ACHN (cell line): ENCODE results near the gene C2.
"Not testable (repeated sequence)": the region's sequence is repeated elsewhere in the genome, so short reads cannot be mapped to it uniquely, and the experiment has no call there.

Experiments
- DNase-seq: peaks from one replicate; pipeline ENCODE4 v3.0.0-alpha.2; 2015
- in situ Hi-C: cut with HindIII; loops from 2 replicates; pipeline ENCODE4 v1.10.0; 2017; ENCODE audit warnings: low sequenced_read_pairs, low pct_ligation_motif_present, low pct_unique_long_range_greater_than_20kb

Gene C2

DNA sequence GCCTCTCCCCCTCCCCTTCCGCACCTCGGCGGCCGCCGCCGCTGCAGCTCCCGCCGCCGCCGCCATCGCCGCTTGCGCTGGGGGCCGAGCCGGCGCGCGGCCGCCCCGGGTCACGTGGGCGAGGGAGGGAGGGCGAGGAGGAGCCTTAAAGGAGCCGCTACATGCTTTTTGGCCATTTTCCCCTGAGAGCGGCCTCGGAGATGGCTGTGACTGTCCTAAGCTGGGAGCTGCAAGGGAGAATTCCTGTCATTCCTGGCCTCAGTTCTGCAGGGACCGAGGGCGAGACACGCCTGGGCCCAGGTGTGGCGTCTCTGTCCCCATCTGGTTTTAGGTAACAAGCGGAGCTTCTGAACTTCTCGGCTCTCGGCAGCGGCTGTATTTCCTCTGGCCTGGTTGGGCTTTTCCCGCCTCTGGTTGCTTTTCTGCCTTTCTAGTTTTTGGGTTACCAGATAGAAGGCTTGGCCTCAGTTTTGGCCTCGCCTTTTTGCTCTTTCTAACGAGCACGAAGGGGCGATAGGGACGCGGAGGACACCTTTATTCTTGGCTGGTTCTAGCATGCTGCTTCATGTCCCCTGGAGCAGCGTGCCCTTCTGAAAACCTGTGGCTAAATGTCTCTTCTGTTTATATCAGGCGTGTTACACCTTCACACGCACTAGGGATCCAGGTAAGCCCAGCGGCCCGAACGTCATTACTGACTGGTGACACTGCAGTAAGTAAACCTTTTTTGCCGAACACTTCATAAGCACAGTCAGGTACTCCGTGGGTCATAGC lies 29.7 kb upstream of the C2 start, which contains the start of gene EHMT2:
Gene EHMT2 (minus strand): TSS at position 87 of the 771 bp plus-strand sequence. CDS start 21 bp downstream, at position 66.
- DNase-seq = peak; percentile 76
- in situ Hi-C loops = no loop called here

DNA sequence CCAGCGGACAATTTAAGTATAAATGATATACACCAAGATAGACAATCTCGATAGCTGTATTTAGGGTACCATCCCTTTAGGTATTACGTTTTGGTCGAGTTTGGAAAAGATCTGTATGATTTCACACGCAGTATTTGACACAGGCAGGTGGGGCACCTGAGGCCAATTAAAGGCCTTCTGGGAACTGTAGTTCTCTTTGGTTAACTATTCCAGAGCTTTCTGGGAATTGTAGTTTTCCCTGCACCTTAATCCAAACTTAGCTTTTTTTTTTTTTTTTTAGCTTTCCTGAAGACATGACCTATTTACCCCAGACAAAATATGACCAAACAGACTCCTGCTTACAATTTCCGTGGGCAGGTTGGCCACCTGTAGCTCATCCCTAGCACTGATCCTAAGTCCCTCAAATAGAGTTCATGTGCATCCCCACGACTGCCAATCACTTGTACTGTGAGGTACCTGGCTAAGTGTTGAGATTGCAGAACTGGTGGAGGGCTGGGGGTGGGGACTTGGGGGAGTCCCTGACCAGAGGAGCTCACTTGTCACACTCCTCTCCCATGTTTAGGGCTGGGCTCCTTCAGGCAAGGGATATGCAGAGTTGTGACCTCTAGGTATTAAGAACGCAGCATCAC lies 29.0 kb upstream of the C2 start:
- peak; percentile 47 for DNase-seq
- in situ Hi-C loops = no loop called here

DNA sequence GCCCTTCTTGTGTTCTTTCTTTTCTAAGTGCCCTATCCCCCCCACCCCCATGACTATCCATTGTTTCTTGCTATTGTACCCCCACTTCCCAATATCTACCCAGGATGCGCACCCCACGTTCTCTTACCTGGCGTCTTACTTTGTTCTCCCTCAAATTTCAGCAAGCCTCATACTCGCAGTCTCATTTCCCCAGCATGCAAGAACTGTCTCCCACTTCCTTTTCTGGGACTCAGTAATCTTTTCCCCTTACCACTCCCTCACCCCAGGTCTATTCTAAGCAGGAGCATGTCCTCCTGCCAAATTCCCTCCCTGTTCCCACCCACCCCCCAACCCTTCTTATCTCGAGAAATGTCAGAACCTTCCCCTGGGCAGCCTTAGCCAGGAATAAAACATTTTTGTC lies 28.3 kb upstream of the C2 start:
- no peak for DNase-seq
- in situ Hi-C loops = no loop called here

DNA sequence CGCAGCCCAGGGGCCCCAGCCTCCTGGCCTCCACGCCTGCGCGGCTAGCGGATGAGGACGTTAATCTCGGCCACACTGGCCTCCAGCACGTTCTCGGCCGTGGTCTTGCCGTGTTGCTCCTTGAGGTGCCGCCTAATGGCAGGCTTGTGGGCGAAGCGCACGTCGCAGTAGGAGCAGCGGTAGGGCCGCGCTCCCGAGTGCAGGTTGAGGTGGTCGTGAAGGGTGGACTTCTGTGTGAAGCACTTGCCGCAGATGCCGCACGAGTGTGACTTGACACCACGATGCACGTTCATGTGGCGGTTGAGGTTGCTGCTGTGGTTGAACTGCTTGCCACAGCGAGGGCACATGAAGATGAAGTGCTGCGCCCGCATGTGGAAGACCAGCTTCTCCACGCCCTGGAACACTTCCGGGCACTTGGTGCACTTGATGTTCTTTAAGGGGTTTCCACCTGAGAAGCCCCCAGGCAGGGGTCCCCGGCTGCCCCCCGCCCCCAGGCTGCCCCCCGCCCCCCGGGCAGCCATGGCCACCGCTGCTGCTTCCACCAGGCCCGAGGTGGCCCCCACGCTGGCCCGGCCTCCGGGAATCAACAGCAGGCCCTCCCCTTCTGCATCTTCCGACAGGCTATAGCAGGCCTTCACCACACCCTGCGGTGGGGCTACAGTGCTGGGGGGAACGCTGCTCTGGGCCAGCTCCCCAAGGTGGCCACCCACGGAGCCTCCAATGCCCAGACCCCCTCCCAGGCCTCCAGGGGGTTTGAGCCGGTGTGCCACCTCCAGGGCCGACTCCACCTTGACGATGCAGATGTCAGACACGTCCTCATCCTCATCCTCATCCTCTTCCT lies 27.4 kb upstream of the C2 start:
- DNase-seq = no peak
- in situ Hi-C loops = no loop called here

DNA sequence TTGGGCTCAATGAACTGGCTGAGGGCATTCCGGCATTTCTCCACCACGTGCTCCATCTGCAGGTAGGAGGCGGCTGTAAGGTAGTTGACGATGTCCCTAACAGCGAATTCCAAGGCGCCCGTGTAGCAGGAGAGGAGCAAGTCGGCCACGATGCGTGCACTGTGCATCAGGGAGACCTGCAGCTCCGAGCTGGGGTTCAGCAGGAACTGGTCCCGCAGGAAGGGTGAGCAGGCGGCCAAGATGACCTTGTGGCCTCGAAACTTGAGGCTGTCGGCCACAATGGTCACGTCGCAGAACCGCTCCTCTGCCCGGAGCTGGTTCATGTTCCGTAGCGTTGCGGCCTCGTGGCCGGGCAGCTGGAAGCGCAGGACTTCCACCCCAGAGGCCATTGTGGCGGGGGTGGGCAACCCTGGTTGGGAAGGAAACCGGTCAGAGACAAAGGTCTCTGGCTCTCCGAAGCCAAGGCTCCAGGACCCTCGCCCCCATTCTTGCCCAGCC lies 26.6 kb upstream of the C2 start:
- in situ Hi-C loops = no loop called here
- no peak for DNase-seq

DNA sequence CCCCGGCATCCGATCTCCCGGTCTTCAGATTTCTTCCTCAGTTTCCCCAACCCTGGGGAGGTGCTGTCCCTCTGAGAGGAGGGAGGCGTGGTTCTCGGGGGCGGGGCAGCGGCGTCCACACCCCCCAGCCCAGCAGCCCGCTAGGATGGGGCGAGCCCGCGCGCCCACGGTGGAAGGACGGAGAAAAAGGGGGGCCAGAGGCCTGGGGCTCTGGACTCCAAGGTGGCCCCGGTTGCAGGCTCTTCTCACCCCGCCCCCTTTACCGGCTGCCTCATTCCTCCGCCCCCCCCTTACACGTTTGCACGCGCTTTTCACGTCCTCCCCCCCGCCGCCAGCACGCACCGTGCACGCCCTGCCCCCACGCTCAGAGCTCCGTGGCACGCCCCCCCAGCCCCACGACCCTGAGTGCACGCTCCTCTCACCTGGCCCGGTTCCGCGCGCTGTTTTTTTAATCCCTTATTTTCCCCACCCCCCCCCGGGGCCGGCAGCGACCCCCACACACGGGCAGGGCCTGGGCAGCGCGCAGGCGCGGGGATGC lies 26.0 kb upstream of the C2 start:
- peak; percentile 40 for DNase-seq
- in situ Hi-C loops = no loop called here

DNA sequence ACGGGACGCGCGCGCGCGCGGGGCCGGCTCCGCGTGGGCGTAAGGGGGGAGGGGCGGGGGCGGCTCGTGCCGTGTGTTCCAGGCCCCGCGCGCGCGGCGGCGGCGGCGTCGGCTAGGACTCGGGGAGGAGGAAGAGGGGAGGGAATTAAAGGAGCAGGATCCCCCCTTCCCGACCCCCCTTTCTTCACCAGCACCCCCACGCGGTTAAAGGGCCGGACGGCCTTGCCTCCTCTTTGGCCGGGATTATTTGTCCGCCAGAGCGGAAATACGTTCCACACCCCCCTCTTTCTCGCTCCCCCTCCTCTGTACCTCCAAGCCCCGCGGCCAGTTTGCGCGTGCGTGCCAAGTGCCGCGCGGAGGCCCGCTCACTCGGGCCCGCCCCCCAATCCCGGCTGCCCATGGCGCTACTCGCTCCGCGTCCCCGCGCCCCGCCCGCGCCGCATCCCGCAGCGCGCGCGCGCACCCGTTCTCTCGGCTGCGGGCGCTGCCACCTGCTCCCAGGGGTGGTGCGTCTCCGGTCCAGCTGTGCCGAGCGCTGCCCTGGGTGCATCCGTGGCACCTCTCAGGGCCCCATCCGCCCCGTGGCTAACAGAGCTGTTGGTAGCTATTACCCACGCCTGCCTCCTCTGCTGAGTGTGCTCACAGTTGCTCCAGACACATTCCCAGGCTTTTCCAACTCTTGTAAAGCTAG lies 25.4 kb upstream of the C2 start, which contains the start of gene ZBTB12:
Gene ZBTB12 (minus strand): TSS at position 134 of the 691 bp plus-strand sequence. CDS start 781 bp downstream, outside the sequence.
- peak; percentile 94 for DNase-seq
- in situ Hi-C loops = no loop called here

DNA sequence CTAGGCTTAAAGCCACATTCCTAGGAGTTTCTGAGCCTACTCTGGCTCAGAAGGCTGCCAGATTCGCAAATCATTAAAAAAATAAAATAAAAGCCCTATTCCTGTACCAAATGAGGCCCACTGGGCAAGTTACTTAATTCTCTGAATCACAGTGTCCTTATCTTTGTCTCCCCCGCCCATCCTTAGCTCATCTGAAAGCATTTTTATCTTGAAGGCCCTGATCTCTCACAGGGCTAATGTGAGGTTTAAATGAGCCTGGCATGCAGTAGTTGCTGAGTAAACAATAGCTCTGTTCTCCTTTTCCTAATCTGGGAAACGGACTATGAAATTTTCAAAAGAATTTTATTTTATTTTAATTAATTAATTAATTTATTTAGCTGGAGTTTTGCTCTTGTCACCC lies 23.6 kb upstream of the C2 start:
- in situ Hi-C loops = no loop called here
- no peak for DNase-seq

DNA sequence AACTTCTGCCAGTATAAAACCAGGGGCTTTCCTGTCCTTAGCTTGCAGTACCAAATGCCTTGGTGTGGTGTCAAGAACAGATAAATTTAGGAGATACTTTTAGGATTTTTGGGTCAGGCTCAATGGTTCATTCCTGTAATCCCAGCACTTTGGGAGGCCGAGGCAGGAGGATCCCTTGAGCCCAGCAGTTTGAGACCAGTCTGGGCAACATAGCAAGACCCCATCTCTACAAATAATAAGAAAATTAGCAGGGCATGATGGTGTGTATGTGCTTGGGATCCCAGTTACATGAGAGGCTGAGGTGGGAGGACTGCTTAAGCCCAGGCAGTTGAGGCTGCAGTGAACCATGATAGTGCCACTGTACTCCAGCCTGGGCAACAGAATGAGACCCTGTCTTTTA lies 22.5 kb upstream of the C2 start:
- in situ Hi-C loops = no loop called here
- DNase-seq = no peak

DNA sequence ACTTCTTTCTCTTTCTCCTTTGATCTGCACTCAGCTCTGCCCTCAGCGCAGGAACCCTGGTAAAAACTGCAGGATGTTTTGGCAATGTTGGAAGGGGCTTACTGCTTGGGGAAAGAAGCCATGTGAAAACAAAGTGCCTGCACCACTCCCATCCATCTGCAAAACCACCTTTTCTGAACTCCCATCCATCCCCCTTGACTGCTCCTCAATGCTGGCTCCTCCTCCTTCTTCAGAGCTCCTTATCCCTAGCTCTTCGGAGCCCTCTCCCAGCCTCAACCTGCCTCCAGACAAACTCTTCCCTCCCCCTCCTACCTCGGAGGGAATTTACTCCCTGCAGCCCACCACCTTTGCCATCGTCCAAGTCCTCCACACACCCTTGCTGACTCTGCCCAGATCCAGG lies 21.4 kb upstream of the C2 start:
- in situ Hi-C loops = no loop called here
- no peak for DNase-seq

DNA sequence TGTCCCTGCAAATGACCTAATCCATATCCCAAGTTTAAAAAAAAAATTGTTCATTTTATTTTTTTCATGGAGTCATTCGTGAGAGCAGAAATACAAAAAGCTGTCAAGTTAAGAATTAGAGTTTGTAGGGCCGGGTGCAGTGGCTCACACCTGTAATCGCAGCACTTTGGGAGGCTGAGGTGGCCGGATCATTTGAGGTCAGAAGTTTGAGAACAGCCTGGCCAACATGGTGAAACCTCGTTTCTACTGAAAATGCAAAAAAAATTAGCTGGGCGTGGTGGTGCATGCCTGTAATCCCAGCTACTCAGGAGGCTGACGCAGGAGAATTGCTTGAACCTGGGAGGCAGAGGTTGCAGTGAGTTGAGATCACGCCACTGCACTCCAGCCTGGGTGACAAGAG lies 20.8 kb upstream of the C2 start:
- DNase-seq, in situ Hi-C loops: not testable (repeated sequence)

DNA sequence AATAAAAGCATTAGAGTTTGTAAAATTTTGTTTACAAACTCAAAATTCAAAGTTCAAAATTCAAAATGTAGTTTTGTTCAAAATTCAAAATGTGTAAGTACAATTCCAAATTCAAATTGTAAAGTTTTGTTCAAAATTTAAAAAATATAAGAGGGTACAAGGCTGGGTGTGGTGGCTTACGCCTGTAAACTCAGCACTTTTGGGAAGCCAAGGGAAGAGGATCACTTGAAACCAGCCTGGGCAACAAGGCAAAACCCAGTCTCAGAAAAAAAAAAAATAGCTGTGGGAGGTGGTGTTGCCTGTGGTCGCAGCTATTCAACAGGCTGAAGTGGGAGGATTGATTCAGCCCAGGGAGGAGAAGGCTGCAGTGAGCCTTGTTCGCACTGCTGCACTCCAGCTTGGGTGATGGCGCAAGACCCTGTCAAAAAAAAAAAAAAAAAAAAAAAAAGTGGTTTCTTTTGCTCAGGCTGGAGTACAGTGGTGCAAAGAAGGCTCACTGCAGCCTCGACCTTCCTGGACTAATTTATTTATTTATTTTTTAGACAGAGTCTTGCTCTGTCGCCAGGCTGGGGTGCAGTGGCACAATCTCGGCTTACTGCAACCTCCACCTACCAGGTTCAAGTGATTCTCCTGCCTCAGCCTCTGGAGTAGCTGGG lies 20.2 kb upstream of the C2 start:
- in situ Hi-C loops = no loop called here
- DNase-seq = peak; percentile 18

DNA sequence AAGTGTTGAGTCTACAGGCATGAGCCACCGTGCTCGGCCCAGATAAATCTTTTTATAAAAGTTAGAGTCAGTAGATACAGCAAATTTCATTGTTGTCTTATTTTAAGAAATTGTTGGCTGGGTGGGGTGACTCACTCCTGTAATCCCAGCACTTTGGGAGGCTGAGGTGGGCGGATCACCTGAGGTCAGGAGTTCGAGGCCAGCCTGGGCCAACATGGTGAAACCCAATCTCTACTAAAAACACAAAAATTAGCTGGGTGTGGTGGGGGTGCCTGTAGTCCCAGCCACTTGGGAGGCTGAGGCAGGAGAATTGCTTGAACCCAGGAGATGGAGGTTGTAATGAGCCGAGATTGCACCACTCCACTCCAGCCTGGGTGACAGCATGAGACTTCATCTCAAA lies 19.3 kb upstream of the C2 start:
- in situ Hi-C loops, DNase-seq: not testable (repeated sequence)

DNA sequence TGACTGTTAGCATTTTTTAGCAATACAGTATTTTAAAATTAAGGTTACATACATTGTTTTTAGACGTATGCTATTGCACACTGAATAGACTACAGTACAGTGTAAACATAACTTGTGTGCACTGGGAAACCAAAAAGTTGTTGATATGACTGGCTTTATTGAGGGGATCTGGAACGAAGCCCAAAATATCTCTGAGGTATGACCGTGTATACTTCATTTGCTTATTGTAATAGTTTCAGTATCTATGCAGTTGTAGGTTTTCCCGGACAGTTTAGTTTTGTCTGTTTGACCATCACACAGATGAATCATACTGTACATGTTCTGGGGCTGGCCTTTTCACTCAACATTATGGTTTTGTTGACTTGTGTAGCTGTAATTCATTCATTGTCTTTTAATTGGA lies 18.7 kb upstream of the C2 start:
- in situ Hi-C loops = no loop called here
- no peak for DNase-seq

DNA sequence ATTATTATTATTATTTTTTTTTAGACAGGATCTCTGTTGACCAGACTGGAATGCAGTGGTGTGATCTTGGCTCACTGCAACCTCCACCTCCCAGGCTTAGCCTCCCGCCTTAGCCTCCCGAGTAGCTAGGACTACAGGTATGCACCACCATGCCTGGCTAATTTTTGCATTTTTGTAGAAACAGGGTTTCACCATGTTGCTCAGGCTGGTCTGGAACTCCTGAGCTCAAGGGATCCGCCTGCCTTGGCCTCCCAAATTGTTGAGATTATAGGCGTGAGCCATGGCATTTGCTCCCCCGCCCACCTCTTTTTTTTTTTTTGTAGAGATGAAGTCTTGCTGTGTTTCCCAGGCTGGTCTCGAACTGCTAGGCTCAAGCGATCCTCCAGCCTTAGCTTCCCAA lies 18.2 kb upstream of the C2 start:
- DNase-seq, in situ Hi-C loops: not testable (repeated sequence)

DNA sequence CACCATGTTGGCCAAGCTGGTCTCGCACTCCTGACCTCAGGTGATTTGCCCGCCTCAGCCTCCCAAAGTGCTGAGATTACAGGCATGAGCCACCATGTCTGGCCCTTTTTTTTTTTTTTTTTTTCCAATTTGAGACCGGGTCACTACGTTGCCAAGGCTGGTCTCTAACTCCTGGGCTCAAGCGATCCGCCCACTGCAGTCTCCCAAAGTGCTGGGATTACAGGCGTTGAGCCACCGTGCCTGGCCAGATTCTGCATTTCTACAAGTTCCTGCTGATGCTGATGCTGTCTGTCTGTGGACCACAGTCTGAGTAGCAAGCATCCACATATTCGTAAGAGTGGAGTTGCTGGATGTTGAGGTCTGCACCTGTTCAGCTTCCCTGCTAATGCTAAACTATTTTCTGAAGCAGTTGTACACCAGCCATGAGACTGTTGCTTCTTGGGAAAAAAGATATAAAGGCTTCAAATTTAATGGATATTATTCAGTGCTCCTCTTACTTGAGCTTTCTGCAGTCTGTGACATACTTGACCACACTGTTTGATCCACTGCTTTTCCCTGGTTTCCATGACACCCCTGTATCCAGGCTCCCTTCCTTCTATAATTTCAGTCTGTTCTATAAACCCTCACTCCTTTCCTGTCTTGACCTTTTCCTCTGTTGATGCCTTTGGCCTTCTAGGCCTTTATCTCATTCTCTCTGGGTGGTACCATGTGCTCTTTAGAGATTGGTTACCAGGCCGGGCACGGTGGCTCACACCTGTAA lies 15.5 kb upstream of the C2 start:
- in situ Hi-C loops = no loop called here

DNA sequence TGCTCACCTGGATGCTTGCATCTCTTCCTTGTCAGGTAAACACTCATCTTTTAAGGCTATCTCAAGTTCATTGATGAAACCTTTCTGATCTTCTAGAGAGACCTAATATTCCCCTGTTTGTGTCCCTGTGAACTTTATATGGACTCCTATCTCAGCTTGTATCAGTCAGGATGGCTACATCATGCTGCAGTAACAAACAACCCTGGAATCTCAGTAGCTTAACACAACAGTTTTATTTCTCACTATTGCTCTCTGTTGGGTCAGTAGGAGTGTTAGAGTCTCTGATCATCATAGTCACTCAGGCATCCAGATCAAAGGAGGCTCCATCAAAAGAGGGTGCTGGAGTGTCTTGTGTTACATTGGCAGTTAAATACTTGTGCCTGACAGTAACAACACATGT lies 12.2 kb upstream of the C2 start:
- DNase-seq = no peak
- in situ Hi-C loops = no loop called here

More for the DNA sequence above, 15.5 kb upstream of the C2 start:
- DNase-seq = no peak
